ENCODE data around the gene MOSPD3.

MOSPD3 gene

DNA sequence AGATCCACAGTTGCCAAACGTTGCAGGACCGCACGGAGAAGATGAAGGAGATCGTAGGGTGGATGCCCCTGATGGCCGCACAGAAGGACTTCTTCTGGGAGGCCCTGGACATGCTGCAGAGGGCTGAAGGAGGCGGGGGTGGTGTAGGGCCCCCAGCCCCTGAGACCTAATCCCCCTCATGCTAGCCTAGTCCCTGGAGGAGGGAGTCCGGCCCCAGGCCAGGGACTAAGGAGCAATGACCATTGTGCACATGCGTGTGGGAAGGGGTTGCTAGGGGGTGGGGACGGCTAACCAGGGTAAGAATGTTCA lies 11.7 kb upstream of the MOSPD3 start:
- Histone ChIP-seq H3K27me3 (ENCODE audit: insufficient read depth, insufficient read length) (peaks cover 6% of the 10 kb centered on the region), H3K9ac (ENCODE audit: insufficient read length, low read depth) (no peak overlapping the region), H3K4me3 (ENCODE audit: insufficient read length, low read depth) (no peak overlapping the region), H3K36me3 (ENCODE audit: insufficient read depth, insufficient read length, low read length) (peaks cover 6% of the 10 kb centered on the region), H3K4me1 (ENCODE audit: insufficient read depth, insufficient read length) (peaks cover 10% of the 10 kb centered on the region), H3K9me3 (ENCODE audit: insufficient read depth, low read length) (no peaks in the 10 kb centered on the region)
- no peak for TF ChIP-seq SUZ12 (IDR thresholded peaks at IDR 0.05; ENCODE audit: extremely low read depth, insufficient read depth, insufficient read length)
- TF ChIP-seq YY1 (IDR thresholded peaks at IDR 0.05; ENCODE audit: insufficient read depth, insufficient read length), result no peak
- TF ChIP-seq ZNF274 (IDR thresholded peaks at IDR 0.05; ENCODE audit: low read depth, low read length), result no peak
- no peak for DNase-seq (ENCODE audit: low read depth, low spot score)

DNA sequence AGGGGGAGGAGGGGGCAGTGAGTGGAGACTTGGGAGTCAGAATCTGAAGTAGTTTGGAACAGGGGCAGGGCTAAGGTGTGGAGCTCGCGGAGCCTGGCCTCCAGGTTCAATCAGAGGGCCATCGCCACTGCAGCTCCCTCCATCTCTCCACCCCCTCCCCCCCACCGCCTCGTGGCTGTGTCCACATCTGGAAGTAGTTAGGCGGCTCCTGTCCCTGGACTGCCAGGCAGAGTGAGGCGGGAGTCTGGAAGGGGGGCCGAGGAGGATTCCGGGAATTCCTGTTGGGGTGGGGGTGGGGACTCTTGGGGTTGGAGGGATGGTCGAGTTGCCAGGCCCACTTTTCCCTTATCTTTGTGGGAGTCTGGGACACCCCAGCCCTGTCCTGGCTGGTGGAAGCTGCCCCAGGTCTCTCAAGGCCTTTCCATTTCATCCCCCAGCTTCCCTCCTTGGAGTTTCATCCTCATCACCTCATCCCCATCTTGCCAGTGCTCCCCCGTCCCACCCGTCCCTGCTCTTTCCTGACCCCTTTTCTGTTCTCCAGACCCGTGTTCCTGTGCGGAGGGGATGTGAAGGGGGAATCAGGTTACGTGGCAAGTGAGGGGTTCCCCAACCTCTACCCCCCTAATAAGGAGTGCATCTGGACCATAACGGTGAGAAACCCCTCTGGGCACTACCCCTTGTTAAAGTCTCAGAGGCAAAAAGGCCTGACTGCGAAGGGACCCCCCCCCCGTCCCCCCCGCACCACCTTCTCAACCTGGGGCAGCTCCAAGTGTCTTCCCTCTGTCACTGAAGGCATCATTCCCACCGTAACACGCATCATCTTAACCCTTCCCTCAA lies 9.2 kb upstream of the MOSPD3 start:
- H3K4me1 ChIP-seq (ENCODE audit: insufficient read depth, insufficient read length), result peaks cover 11% of the 10 kb centered on the region
- TF ChIP-seq YY1 (IDR thresholded peaks at IDR 0.05; ENCODE audit: insufficient read depth, insufficient read length), result no peak
- no peak for TF ChIP-seq ZNF274 (IDR thresholded peaks at IDR 0.05; ENCODE audit: low read depth, low read length)
- TF ChIP-seq SUZ12 (IDR thresholded peaks at IDR 0.05; ENCODE audit: extremely low read depth, insufficient read depth, insufficient read length), result no peak
- peak overlapping the region; percentile 55 for H3K4me3 ChIP-seq (ENCODE audit: insufficient read length, low read depth)
- H3K9me3 ChIP-seq (ENCODE audit: insufficient read depth, low read length), result no peaks in the 10 kb centered on the region
- H3K9ac ChIP-seq (ENCODE audit: insufficient read length, low read depth), result peak overlapping the region; percentile 81
- peaks cover 6% of the 10 kb centered on the region for H3K27me3 ChIP-seq (ENCODE audit: insufficient read depth, insufficient read length)
- peak; percentile 80 for DNase-seq (ENCODE audit: low read depth, low spot score)
- peaks cover 17% of the 10 kb centered on the region for H3K36me3 ChIP-seq (ENCODE audit: insufficient read depth, insufficient read length, low read length)

DNA sequence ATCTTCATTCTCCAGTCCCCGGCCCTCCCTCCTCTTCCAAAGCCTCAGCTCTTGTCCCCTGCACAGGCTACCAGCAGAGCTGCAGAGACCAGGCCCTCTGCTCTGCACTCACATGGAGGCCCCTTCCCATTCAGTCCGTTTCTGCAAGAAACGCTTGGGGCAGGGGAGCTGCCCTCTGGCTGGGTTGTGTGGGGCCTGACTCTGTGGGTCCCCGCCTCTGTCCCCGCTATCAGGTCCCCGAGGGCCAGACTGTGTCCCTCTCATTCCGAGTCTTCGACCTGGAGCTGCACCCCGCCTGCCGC lies 8.7 kb upstream of the MOSPD3 start:
- H3K4me1 ChIP-seq (ENCODE audit: insufficient read depth, insufficient read length), result peaks cover 11% of the 10 kb centered on the region
- no peaks in the 10 kb centered on the region for H3K9me3 ChIP-seq (ENCODE audit: insufficient read depth, low read length)
- DNase-seq (ENCODE audit: low read depth, low spot score), result no peak
- peak overlapping the region; percentile 55 for H3K4me3 ChIP-seq (ENCODE audit: insufficient read length, low read depth)
- H3K36me3 ChIP-seq (ENCODE audit: insufficient read depth, insufficient read length, low read length), result peaks cover 17% of the 10 kb centered on the region
- H3K9ac ChIP-seq (ENCODE audit: insufficient read length, low read depth), result peak overlapping the region; percentile 81
- TF ChIP-seq SUZ12 (IDR thresholded peaks at IDR 0.05; ENCODE audit: extremely low read depth, insufficient read depth, insufficient read length), result no peak
- no peak for TF ChIP-seq YY1 (IDR thresholded peaks at IDR 0.05; ENCODE audit: insufficient read depth, insufficient read length)
- no peak for TF ChIP-seq ZNF274 (IDR thresholded peaks at IDR 0.05; ENCODE audit: low read depth, low read length)
- peaks cover 6% of the 10 kb centered on the region for H3K27me3 ChIP-seq (ENCODE audit: insufficient read depth, insufficient read length)

DNA sequence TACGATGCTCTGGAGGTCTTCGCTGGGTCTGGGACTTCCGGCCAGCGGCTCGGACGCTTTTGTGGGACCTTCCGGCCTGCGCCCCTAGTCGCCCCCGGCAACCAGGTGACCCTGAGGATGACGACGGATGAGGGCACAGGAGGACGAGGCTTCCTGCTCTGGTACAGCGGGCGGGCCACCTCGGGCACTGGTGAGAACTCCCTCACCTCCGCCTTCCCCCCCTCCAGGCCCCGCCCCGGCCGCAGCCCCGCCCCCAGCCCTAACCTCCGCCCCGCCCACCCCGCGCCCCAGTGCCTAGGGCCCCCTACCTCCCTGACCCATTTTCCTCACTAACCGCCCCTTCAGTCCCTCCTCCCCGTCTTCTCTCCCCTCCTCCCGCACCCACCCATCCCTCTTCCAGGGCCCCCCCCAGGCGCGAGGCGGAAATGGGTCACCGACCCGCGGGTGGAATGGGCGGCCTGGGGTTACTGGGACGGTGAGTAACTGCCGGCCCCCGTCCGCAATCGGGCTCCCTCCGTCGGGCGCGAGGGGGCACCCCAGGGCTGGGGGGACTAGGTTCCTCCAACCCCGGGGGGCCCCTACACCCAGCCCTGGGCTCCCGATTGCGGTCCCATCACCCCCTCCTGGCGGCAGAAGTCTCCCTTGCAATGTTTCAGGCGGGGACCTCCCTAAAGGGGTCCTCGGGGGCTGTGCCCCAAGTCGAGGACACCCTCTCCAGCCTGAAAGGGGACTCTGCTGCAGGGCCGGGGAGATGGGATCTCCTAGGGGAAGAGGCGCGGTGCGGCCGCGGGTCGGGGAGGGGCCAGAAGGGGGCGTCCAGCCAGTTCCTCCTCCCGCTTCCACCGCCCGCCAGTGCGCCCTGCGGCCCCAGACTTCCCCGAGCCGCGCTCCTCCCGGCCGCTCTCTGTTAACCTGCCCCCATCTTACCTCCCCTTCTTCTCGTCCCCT lies 8.0 kb upstream of the MOSPD3 start:
- H3K27me3 ChIP-seq (ENCODE audit: insufficient read depth, insufficient read length), result peaks cover 6% of the 10 kb centered on the region
- H3K9me3 ChIP-seq (ENCODE audit: insufficient read depth, low read length), result no peaks in the 10 kb centered on the region
- H3K4me3 ChIP-seq (ENCODE audit: insufficient read length, low read depth), result peak overlapping the region; percentile 55
- TF ChIP-seq YY1 (IDR thresholded peaks at IDR 0.05; ENCODE audit: insufficient read depth, insufficient read length) (no peak), SUZ12 (IDR thresholded peaks at IDR 0.05; ENCODE audit: extremely low read depth, insufficient read depth, insufficient read length) (no peak), ZNF274 (IDR thresholded peaks at IDR 0.05; ENCODE audit: low read depth, low read length) (no peak)
- no peak for DNase-seq (ENCODE audit: low read depth, low spot score)
- peaks cover 11% of the 10 kb centered on the region for H3K4me1 ChIP-seq (ENCODE audit: insufficient read depth, insufficient read length)
- H3K36me3 ChIP-seq (ENCODE audit: insufficient read depth, insufficient read length, low read length), result peaks cover 17% of the 10 kb centered on the region
- H3K9ac ChIP-seq (ENCODE audit: insufficient read length, low read depth), result peak overlapping the region; percentile 81

DNA sequence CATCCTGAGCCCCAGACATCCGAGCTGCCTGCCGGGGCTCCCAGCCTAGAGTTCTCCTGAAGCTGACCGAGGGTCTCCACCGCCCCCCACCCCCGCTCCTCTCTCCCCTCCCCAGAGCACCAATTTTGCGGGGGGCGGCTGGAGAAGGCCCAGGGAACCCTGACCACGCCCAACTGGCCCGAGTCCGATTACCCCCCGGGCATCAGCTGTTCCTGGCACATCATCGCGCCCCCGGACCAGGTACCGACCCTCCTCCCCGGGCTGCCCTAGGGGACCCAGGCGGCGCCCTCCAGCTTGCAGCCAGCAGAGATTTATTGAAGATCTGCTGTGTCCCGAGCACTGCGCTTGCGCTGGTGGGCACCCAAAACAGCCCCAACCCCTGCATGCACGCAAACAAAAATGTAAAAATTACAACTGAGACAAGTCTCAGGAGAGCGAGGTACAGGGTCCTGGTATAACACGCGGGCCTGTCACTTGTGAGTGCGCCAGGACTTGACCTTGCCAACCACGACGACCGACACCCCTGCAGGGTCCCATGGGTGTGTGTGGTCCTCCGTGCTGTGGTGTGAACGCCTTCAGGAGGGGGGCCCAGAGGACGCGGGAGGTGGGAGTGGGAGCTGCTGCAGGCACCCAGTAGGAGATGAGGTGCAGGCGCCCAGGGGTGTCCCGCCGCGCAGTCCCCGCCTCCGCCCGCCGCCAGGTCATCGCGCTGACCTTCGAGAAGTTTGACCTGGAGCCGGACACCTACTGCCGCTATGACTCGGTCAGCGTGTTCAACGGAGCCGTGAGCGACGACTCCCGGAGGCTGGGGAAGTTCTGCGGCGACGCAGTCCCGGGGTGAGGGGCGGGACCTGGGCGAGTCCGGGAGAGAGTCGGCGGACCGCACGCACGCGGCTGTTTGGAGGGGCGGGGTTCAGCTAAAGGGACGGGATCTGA lies 7.1 kb upstream of the MOSPD3 start:
- peak overlapping the region; percentile 72 for H3K9ac ChIP-seq (ENCODE audit: insufficient read length, low read depth)
- no peaks in the 10 kb centered on the region for H3K9me3 ChIP-seq (ENCODE audit: insufficient read depth, low read length)
- no peak for DNase-seq (ENCODE audit: low read depth, low spot score)
- peak overlapping the region; percentile 53 for H3K4me3 ChIP-seq (ENCODE audit: insufficient read length, low read depth)
- H3K4me1 ChIP-seq (ENCODE audit: insufficient read depth, insufficient read length), result peaks cover 5% of the 10 kb centered on the region
- peaks cover 6% of the 10 kb centered on the region for H3K27me3 ChIP-seq (ENCODE audit: insufficient read depth, insufficient read length)
- peaks cover 17% of the 10 kb centered on the region for H3K36me3 ChIP-seq (ENCODE audit: insufficient read depth, insufficient read length, low read length)
- TF ChIP-seq ZNF274 (IDR thresholded peaks at IDR 0.05; ENCODE audit: low read depth, low read length) (no peak), SUZ12 (IDR thresholded peaks at IDR 0.05; ENCODE audit: extremely low read depth, insufficient read depth, insufficient read length) (no peak), YY1 (IDR thresholded peaks at IDR 0.05; ENCODE audit: insufficient read depth, insufficient read length) (no peak)

DNA sequence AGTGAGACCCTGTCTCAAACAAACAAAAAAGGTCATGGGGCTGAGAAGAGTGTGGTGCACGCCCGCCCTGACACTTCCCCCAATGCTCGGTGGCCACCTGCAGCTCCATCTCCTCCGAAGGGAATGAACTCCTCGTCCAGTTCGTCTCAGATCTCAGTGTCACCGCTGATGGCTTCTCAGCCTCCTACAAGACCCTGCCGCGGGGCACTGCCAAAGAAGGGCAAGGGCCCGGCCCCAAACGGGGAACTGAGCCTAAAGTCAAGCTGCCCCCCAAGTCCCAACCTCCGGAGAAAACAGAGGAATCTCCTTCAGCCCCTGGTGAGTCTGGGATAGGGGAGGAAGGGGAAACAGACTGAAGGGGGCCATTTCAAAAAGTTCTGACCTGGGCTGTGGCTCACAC lies 6.0 kb upstream of the MOSPD3 start:
- no peak for DNase-seq (ENCODE audit: low read depth, low spot score)
- no peaks in the 10 kb centered on the region for H3K9me3 ChIP-seq (ENCODE audit: insufficient read depth, low read length)
- peaks cover 17% of the 10 kb centered on the region for H3K36me3 ChIP-seq (ENCODE audit: insufficient read depth, insufficient read length, low read length)
- no peak for TF ChIP-seq ZNF274 (IDR thresholded peaks at IDR 0.05; ENCODE audit: low read depth, low read length)
- no peak for TF ChIP-seq YY1 (IDR thresholded peaks at IDR 0.05; ENCODE audit: insufficient read depth, insufficient read length)
- TF ChIP-seq SUZ12 (IDR thresholded peaks at IDR 0.05; ENCODE audit: extremely low read depth, insufficient read depth, insufficient read length), result no peak
- no peak overlapping the region for H3K9ac ChIP-seq (ENCODE audit: insufficient read length, low read depth)
- no peak overlapping the region for H3K4me3 ChIP-seq (ENCODE audit: insufficient read length, low read depth)
- peaks cover 6% of the 10 kb centered on the region for H3K27me3 ChIP-seq (ENCODE audit: insufficient read depth, insufficient read length)
- H3K4me1 ChIP-seq (ENCODE audit: insufficient read depth, insufficient read length), result peaks cover 2% of the 10 kb centered on the region
